Hematopoietic multipotent progenitor cell (in vitro differentiated cells): ENCODE data around the gene C11orf58. TPM values are rescaled to one million over a fixed set of nuclear protein-coding genes. Genes with fewer than 3 reads are reported as not detected.

ENCODE experiments used
- DNase-seq, 3 donors: peaks; one replicate each; pipeline ENCODE4 v3.0.0-alpha.2; 2011 to 2015; ENCODE audit warnings: low read depth in 2 of 3, low spot score in 2 of 3
- total RNA-seq: library from RNA; depleted of rRNA; stranded (reverse); fragments of >200 nt; gene quantifications from one replicate; pipeline ENCODE4 v1.2.3, GENCODE V29; 2012

The C11orf58 gene
- total RNA-seq, 1 donor = 57.1 TPM

- DNase-seq = no peak
Observed at GRCh38 chr11:16767137-16767536, 28.7 kb downstream of the C11orf58 start.

- DNase-seq = no peak
Observed at GRCh38 chr11:16767957-16768356, 29.5 kb downstream of the C11orf58 start.

- no peak for DNase-seq
Observed at GRCh38 chr11:16769386-16769785, 30.9 kb downstream of the C11orf58 start.

GRCh38 chr11:16770016-16770415 lies 31.6 kb downstream of the C11orf58 start:
- no peak for DNase-seq

- no peak for DNase-seq
Observed at GRCh38 chr11:16771350-16772140, 33.1 kb downstream of the C11orf58 start.

- DNase-seq = no peak
Observed at GRCh38 chr11:16772141-16772512, 33.7 kb downstream of the C11orf58 start.

- DNase-seq = no peak
Observed at GRCh38 chr11:16773981-16774935, 35.8 kb downstream of the C11orf58 start.

GRCh38 chr11:16774936-16775613 lies 36.6 kb downstream of the C11orf58 start:
- no peak for DNase-seq

- DNase-seq = no peak
Observed at GRCh38 chr11:16775614-16776283, 37.3 kb downstream of the C11orf58 start.

GRCh38 chr11:16776711-16777612 lies 38.5 kb downstream of the C11orf58 start:
- no peak for DNase-seq

GRCh38 chr11:16777613-16777975 lies 39.1 kb downstream of the C11orf58 start:
- no peak for DNase-seq

GRCh38 chr11:16778286-16778685 lies 39.8 kb downstream of the C11orf58 start:
- DNase-seq = no peak

- no peak for DNase-seq
Observed at GRCh38 chr11:16778876-16779275, 40.4 kb downstream of the C11orf58 start.

- DNase-seq = no peak
Observed at GRCh38 chr11:16779436-16779835, 41.0 kb downstream of the C11orf58 start.

GRCh38 chr11:16780146-16780545 lies 41.7 kb downstream of the C11orf58 start:
- DNase-seq = no peak

GRCh38 chr11:16780698-16781550 lies 42.5 kb downstream of the C11orf58 start:
- no peak for DNase-seq

- no peak for DNase-seq
Observed at GRCh38 chr11:16781936-16782919, 43.8 kb downstream of the C11orf58 start.
